ENCODE results near the gene ABCA10.

The ABCA10 gene

GRCh38 chr17:69154267-69154666, 74.4 kb downstream of the ABCA10 start:
- DNase-seq: no peak

GRCh38 chr17:69150333-69150732, 78.3 kb downstream of the ABCA10 start:
- no peak for DNase-seq

GRCh38 chr17:69147460-69147859, 81.2 kb downstream of the ABCA10 start:
- DNase-seq: no peak

- no peak for DNase-seq
Observed at GRCh38 chr17:69144331-69145255, 84.0 kb downstream of the ABCA10 start.

GRCh38 chr17:69143683-69144231, 84.9 kb downstream of the ABCA10 start:
- DNase-seq: no peak

- DNase-seq: no peak
Observed at GRCh38 chr17:69143151-69143550, 85.5 kb downstream of the ABCA10 start.

GRCh38 chr17:69142175-69142802, 86.3 kb downstream of the ABCA10 start:
- no peak for DNase-seq

GRCh38 chr17:69141431-69142174, 87.0 kb downstream of the ABCA10 start, which contains the start of gene ABCA6:
Gene ABCA6, minus strand, starts transcription at chr17:69141895. Its CDS starts 1,192 bp downstream, at chr17:69140703.
- no peak for DNase-seq

GRCh38 chr17:69134112-69134511, 94.5 kb downstream of the ABCA10 start:
- no peak for DNase-seq

- DNase-seq: no peak
Observed at GRCh38 chr17:69130627-69131296, 97.9 kb downstream of the ABCA10 start.

- DNase-seq: no peak
Observed at GRCh38 chr17:69123626-69124025, 105.0 kb downstream of the ABCA10 start.

- no peak for DNase-seq
Observed at GRCh38 chr17:69122065-69122464, 106.6 kb downstream of the ABCA10 start.

- DNase-seq: no peak
Observed at GRCh38 chr17:69117855-69118784, 110.5 kb downstream of the ABCA10 start.

GRCh38 chr17:69111794-69112193, 116.8 kb downstream of the ABCA10 start:
- no peak for DNase-seq

GRCh38 chr17:69105907-69106730, 122.5 kb downstream of the ABCA10 start:
- DNase-seq: no peak

GRCh38 chr17:69103557-69104233, 124.9 kb downstream of the ABCA10 start:
- no peak for DNase-seq

GRCh38 chr17:69098625-69099024, 130.0 kb downstream of the ABCA10 start:
- DNase-seq: no peak

Measured in T-helper 2 cell (primary cell).